Measurements from ENCODE around the gene CLDN1. TPM values are rescaled to one million over a fixed set of nuclear protein-coding genes. Genes with fewer than 3 reads are reported as not detected.

CLDN1 gene
- total and polyA plus RNA-seq, 2 of the 13 experiments (the other 11 are each of a cell fraction or from before 2014, with no cell fraction given) = 42.7 to 51.6 TPM

GRCh38 chr3:190330936-190331734 is 8.9 kb upstream of the CLDN1 start (continued):
- TF ChIP-seq ZNF503 (CRISPR knock-in tag; IDR thresholded peaks at IDR 0.05) (peak; percentile 67; the same call in 1 of the 2 replicates), GFI1 (CRISPR knock-in tag; IDR thresholded peaks at IDR 0.05; ENCODE audit: borderline replicate concordance) (peak; percentile 98), GMEB2 (CRISPR knock-in tag; IDR thresholded peaks at IDR 0.05; ENCODE audit: low read depth) (no peak), ZNF557 (CRISPR knock-in tag; IDR thresholded peaks at IDR 0.05) (no peak), MTF1 (CRISPR knock-in tag; IDR thresholded peaks at IDR 0.05) (no peak), ZNF841 (CRISPR knock-in tag; IDR thresholded peaks at IDR 0.05; ENCODE audit: borderline replicate concordance) (no peak), ZNF562 (CRISPR knock-in tag; IDR thresholded peaks at IDR 0.05; ENCODE audit: borderline replicate concordance) (no peak), ZNF281 (CRISPR knock-in tag; IDR thresholded peaks at IDR 0.05; ENCODE audit: borderline replicate concordance) (peak; percentile 27; the same call in 1 of the 2 replicates), ZBED4 (CRISPR knock-in tag; IDR thresholded peaks at IDR 0.05; ENCODE audit: borderline replicate concordance) (0 out of 2 replicates have a peak, but pooled peaks have one; percentile 19), GATAD1 (CRISPR knock-in tag; IDR thresholded peaks at IDR 0.05) (no peak; the same call in 1 of the 2 replicates), ZMYM4 (CRISPR knock-in tag; IDR thresholded peaks at IDR 0.05) (peak; percentile 94), ONECUT2 (CRISPR knock-in tag; IDR thresholded peaks at IDR 0.05) (peak; percentile 87), ZNF792 (CRISPR knock-in tag; IDR thresholded peaks at IDR 0.05) (peak; percentile 84), AHR (CRISPR knock-in tag; IDR thresholded peaks at IDR 0.05) (no peak; the same call in 1 of the 2 replicates), POLR2AphosphoS2 (IDR thresholded peaks at IDR 0.05; ENCODE audit: low read depth, low read length) (no peak), GABPB1 (CRISPR knock-in tag; IDR thresholded peaks at IDR 0.05) (no peak), ZBTB3 (CRISPR knock-in tag; IDR thresholded peaks at IDR 0.05; ENCODE audit: borderline replicate concordance, low read depth) (no peak; the same call in 1 of the 2 replicates), ZSCAN25 (CRISPR knock-in tag; IDR thresholded peaks at IDR 0.05) (0 out of 2 replicates have a peak, but pooled peaks have one; percentile 65), ZEB1 (IDR thresholded peaks at IDR 0.05; ENCODE audit: insufficient replicate concordance, low read depth) (peak; percentile 85), STAT5B (CRISPR knock-in tag; IDR thresholded peaks at IDR 0.05) (0 out of 2 replicates have a peak, but pooled peaks have one; percentile 46)
